HG02798 (cell line): Measurements from ENCODE around the gene PPP2R5B.

Experiments used
- ATAC-seq: cut with Tn5 transposase; IDR thresholded peaks from one replicate; pipeline ENCODE4 v1.9.1; 2021; ENCODE audit warnings: mild to moderate bottlenecking; ENCODE audit not compliant: unreplicated experiment, poor library complexity

The PPP2R5B gene

GRCh38 chr11:64925536-64926436 is 1.3 kb downstream of the PPP2R5B start:
- no peak for ATAC-seq

- ATAC-seq, result no peak
Observed at GRCh38 chr11:64926689-64927088, 2.2 kb downstream of the PPP2R5B start.

- no peak for ATAC-seq
Observed at GRCh38 chr11:64928957-64929356, 4.5 kb downstream of the PPP2R5B start.

- ATAC-seq, result no peak
Observed at GRCh38 chr11:64929625-64930024, 5.1 kb downstream of the PPP2R5B start.

- no peak for ATAC-seq
Observed at GRCh38 chr11:64930340-64930739, 5.9 kb downstream of the PPP2R5B start.

- ATAC-seq, result no peak
Observed at GRCh38 chr11:64931290-64931689, 6.8 kb downstream of the PPP2R5B start.

- ATAC-seq, result no peak
Observed at GRCh38 chr11:64932324-64932723, 7.8 kb downstream of the PPP2R5B start.

GRCh38 chr11:64933213-64933934 is 8.9 kb downstream of the PPP2R5B start:
- ATAC-seq, result no peak

- ATAC-seq, result no peak
Observed at GRCh38 chr11:64933935-64934681, 9.6 kb downstream of the PPP2R5B start.

GRCh38 chr11:64934682-64935358 is 10.3 kb downstream of the PPP2R5B start:
- ATAC-seq, result no peak

- ATAC-seq, result no peak
Observed at GRCh38 chr11:64935359-64936081, 11.0 kb downstream of the PPP2R5B start, which contains the start of gene GPHA2. Gene GPHA2 (minus strand): TSS chr11:64935893. CDS start chr11:64935460, 433 bp downstream.

- ATAC-seq, result no peak
Observed at GRCh38 chr11:64936539-64936938, 12.1 kb downstream of the PPP2R5B start.

GRCh38 chr11:64947208-64947814 is 22.8 kb downstream of the PPP2R5B start:
- no peak for ATAC-seq

GRCh38 chr11:64951529-64951928 is 27.0 kb downstream of the PPP2R5B start:
- ATAC-seq, result no peak

GRCh38 chr11:64954201-64954600 is 29.7 kb downstream of the PPP2R5B start:
- no peak for ATAC-seq

GRCh38 chr11:64959498-64959897 is 35.0 kb downstream of the PPP2R5B start:
- ATAC-seq, result no peak

GRCh38 chr11:64960719-64961118 is 36.2 kb downstream of the PPP2R5B start:
- ATAC-seq, result no peak

GRCh38 chr11:64963072-64963631 is 38.7 kb downstream of the PPP2R5B start:
- ATAC-seq, result no peak

- no peak for ATAC-seq
Observed at GRCh38 chr11:64967375-64967774, 42.9 kb downstream of the PPP2R5B start.
